Stimulated activated CD4-positive, alpha-beta T cell treated with anti-CD3 and anti-CD28 coated beads, Interleukin-15, amount 100 ng/mL, for 24 hours (primary cell): Measurements from ENCODE around the gene KIRREL3.

ENCODE experiments used
- DNase-seq: peaks from one replicate; pipeline ENCODE4 v3.0.0-alpha.2; 2020

The KIRREL3 gene

GRCh38 chr11:126901783-126902182, 98.8 kb downstream of the KIRREL3 start:
- no peak for DNase-seq

GRCh38 chr11:126899961-126900748, 100.4 kb downstream of the KIRREL3 start:
- no peak for DNase-seq

GRCh38 chr11:126898802-126899201, 101.8 kb downstream of the KIRREL3 start:
- DNase-seq = no peak

DNA sequence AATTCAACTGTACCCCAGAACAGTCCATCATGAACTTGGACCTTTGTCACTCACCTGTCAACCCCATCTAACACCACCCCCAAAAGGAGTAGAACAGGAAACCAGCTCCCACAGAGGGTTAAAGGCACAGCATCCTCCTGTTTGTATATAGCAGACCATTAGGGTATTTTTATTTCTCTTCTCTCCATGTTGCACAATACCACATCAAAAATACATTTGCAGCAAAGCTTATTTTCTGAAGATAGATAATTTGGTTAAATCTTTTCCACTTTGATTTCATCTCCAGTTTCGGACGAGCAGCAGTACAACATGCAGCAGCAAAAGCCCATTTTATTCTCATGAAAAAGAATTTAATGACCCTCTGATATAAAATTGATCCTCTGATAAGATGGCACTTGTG, 103.1 kb downstream of the KIRREL3 start:
- DNase-seq = no peak

GRCh38 chr11:126896025-126896424, 104.5 kb downstream of the KIRREL3 start:
- no peak for DNase-seq

- DNase-seq = no peak
These were observed 106.8 kb downstream of the KIRREL3 start for GRCh38 chr11:126893796-126894195.

- no peak for DNase-seq
These were observed 107.8 kb downstream of the KIRREL3 start for GRCh38 chr11:126892756-126893155.

GRCh38 chr11:126891556-126892217, 108.9 kb downstream of the KIRREL3 start:
- no peak for DNase-seq

DNA sequence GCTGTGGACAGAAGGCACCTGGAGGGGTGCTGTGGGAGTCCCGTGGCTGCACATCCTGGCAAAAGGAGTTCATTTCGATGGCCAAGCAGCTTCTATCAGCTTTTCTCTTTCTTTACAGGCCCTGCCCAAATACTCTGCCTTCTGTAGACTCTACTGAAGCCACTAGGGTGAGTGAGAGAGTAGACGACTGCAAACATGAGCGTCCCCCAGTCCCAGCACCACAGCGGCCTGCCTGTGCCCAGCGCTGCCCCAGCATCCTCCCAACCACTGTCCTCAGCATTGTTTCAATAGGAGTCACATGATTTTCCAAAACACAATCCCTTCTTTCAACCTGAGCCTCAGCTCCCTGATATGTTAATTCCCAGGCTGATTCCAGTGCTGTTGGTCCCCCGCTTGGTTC, 110.0 kb downstream of the KIRREL3 start:
- no peak for DNase-seq

GRCh38 chr11:126888115-126888712, 112.4 kb downstream of the KIRREL3 start:
- DNase-seq = no peak

DNA sequence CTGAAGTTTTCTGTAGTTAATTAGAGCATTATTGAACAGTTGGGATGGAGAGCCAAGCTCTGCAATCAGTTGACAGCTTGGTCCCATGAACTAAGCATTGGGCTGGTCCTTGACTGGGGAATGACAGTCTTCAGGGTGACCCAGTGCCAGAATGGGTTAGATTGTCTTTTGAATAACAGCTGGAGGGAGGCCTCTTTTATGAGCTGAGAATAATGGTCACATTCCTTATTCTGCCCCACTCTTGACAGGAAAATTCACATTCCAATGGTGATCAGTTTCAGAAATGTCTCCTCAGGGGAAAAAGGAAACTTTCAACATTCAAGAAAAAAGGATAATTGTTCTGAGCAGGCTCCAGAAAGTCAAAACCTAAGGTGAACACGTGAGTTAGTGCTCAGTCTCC, 113.9 kb downstream of the KIRREL3 start:
- no peak for DNase-seq

GRCh38 chr11:126886085-126886484, 114.5 kb downstream of the KIRREL3 start:
- no peak for DNase-seq

DNA sequence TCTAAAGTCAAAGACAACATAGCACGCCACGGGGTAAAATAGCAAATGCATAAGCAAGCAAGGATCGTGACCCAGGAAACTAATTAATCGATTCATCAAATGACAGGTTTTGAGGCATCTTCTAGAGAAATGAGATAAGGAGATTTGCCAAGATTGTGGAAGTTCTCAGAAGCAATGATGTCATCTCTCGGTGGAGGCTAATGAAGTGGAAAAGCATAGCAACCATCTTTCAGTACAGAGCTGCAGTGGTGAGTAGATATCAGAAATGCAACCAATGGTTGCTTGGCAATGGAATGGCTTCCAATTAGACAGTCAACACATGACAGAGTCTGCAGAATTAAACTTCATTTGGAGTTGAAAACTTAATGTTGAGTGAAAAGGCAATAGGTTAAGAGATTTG, 116.0 kb downstream of the KIRREL3 start:
- no peak for DNase-seq

DNA sequence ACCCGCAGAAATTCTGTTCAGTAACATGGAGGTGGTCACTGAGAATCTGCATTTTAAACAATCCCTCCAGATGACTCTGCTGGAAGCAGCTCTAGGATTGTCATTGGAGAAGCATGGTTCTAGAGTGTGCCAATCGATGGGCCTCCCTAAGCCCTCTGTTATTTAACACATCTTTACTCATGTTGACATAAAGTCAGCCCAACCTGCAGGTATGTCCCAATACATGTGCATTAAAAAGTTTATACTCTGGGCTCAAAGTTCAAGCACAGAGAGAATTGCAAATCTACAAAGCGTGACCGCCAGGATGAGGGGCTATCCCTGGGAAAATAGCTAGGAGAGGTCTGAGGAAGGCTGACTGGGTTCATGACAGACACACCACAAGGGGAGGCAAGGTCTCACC, 116.4 kb downstream of the KIRREL3 start:
- no peak for DNase-seq

- no peak for DNase-seq
These were observed 119.7 kb downstream of the KIRREL3 start for GRCh38 chr11:126880872-126881271.

GRCh38 chr11:126879516-126879915, 121.1 kb downstream of the KIRREL3 start:
- DNase-seq = no peak

- no peak for DNase-seq
These were observed 121.6 kb downstream of the KIRREL3 start for GRCh38 chr11:126878913-126879482.

DNA sequence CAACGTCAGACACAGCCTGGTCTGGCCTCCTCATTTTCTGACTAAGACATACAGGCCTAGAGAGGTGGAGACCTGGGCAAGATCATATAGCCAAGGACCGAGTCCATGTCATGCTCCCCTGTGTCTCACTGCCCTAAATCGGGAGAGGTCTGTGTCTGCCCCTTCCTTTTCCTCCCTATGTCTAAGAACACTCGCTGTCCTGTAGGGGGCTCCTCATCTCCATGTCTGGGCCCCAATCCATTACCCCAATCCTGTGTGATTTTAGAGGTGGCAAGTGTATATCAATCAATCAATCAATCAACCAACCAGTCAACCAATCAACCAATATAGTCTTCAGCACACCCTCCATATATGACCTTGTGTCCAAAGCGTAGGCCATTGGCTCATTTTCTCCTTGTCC, 125.7 kb downstream of the KIRREL3 start:
- no peak for DNase-seq

DNA sequence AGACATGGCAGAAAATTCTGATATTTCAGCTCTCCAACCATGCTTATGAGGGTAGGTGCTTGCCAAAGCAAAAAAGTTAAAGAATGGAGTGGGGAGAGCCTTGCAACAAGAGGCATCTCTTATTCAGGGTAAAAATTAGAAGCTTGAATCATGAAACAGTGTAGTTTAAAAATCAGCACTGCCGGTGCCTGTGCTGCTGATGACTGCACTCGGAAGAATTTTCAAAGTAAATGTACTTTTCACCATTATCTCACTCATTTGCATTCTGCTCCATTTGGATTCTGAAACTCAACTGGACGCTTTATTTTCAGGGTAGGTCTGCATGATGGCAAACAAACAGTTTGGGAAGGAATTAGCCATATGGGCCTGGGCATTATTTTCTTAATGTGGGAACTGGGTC, 126.3 kb downstream of the KIRREL3 start:
- no peak for DNase-seq

DNA sequence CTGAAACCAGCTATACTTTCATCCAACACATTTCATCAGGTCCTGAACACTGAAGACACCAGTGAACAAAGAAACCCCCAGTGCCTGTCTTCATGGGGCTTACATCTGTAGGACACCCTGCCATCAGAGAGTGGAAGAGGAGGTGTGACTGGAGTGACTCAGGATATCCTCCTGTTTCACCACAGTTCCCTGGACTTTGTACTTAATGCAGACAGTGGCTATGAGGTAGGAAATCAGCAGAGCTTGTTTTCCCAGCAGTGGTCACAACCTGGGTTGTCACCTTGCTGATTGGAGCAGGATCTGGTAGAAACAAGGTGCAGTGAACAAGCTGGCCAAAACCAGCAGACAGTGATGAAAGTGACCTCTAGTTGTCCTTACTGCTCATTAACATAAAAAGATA, 128.8 kb downstream of the KIRREL3 start:
- no peak for DNase-seq

- no peak for DNase-seq
These were observed 130.5 kb downstream of the KIRREL3 start for GRCh38 chr11:126870021-126870420.

GRCh38 chr11:126868741-126869140, 131.8 kb downstream of the KIRREL3 start:
- no peak for DNase-seq

DNA sequence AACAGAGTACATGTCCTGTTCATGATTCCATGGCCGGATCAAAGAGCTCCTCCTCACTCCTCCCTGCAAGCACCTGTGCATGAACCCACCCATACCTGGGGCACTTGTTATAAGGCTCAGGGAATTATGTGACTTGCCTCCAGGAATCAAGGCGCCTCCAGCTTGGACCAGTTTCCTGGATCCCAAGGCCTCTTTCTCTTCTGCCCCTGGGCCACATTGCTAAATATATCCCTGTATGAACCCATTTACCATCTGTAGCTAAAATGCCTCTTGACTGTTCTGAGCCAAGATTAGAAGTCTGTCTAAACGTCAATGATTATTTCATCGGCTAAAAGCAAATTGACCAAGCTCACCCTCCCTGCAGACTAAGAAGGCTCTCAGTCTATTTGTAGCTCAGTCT, 135.6 kb downstream of the KIRREL3 start:
- DNase-seq = no peak
